HG03521 (cell line): ENCODE data around the gene CHCHD6.

Experiments
- ATAC-seq: cut with Tn5 transposase; IDR thresholded peaks from one replicate; pipeline ENCODE4 v1.9.1; 2021; ENCODE audit warnings: mild to moderate bottlenecking, moderate library complexity; ENCODE audit not compliant: unreplicated experiment

CHCHD6 gene

GRCh38 chr3:126956361-126956760 is 252.3 kb downstream of the CHCHD6 start:
- ATAC-seq = no peak

GRCh38 chr3:126956866-126957650 is 253.0 kb downstream of the CHCHD6 start:
- no peak for ATAC-seq

- no peak for ATAC-seq
These were observed 254.0 kb downstream of the CHCHD6 start for GRCh38 chr3:126957776-126958637.

DNA sequence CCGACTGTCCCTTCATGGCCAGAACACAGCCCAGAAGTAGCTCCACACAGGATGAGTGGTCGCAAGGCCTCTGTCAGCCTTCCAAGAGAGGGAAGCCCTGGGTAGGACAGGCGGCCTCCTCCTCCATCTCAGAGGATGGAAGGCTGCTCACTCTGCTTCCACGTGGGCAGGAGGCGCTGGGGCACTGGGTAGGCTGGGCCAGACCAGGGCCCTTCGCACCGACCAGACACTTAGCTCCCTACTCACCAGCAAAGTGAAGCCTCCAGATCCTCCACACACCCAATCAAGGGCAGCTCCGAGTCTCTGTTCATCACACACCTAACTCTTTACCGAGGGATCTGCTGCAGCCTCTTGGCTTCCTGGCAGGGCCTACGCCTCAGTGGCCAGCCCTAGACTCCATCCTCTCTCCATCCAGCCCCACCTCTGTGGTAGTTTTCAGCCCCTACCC is 254.6 kb downstream of the CHCHD6 start:
- no peak for ATAC-seq

DNA sequence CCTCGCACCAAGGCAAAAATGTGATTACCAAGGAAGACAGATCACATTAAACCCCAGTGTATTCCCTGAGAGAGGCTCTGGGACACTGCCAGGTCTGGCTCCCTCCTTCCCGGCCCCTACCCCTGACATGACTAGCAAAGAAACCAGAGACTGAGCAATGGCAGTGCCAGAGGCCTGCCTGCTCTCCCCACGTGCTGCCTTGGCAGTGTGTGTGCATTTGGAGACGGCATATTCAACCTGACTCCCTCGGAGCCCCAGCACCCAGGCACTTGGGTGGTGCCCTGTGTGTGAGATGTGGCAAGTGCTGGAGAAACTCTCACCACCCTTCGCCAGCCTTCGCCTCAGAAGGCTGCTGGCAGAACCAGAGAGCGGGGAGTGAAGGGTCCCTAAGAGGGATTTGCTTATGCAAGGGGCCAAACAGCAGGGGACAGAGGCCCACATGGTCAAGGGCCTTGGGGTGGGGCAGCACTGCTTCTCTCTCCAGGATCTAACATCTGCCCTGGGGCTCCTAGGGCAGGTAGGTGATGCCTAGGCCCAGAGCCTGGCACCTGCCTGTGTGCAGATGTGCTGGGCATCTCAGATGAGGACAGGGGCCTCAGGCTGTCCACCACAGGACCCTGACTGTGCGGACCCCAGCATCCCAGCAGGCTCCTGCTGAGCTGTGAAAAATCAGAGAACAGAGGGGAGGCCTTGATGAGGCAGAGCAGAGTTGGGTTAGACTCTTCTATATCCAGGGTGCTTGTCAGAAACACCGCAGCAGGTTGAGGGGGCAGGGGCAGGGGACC is 255.3 kb downstream of the CHCHD6 start:
- no peak for ATAC-seq

GRCh38 chr3:126959921-126960603 is 256.0 kb downstream of the CHCHD6 start:
- ATAC-seq = no peak

- no peak for ATAC-seq
These were observed 256.6 kb downstream of the CHCHD6 start for GRCh38 chr3:126960604-126960995.

GRCh38 chr3:126961191-126961790 is 257.3 kb downstream of the CHCHD6 start:
- ATAC-seq = no peak

DNA sequence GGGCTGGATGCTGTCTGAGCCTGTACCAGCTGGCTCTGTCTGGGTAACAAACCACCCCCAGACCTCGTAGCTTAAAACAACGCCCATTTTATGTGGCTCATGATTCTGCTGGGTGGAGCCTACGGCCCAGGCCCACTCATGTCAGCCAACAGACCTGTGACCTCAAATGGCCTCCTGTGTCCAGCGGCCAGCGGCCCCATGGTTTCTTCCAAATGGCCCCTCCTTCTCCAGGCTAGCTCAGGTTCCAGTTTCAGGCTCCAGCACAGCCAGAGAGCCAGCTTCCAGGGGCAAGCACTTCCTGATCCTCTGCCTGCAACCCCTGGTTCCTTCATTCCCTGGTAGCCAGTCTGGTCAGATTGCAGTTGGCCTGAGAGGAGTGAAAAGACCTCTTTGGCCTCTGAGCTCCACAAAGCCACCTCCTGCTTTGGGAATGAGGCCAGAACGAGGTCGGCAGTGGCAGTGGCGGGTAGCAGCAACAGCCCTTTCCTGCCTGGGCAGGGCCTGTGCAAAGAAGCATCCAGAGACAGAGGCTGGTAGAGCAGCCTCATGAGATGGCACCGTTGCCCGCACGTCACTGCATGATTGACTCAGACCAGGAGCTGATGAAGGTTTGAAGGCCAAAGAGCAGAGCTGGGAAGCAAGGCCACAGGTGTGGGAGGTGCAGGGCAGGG is 257.9 kb downstream of the CHCHD6 start:
- no peak for ATAC-seq

- no peak for ATAC-seq
These were observed 258.7 kb downstream of the CHCHD6 start for GRCh38 chr3:126962756-126963155.

GRCh38 chr3:126963261-126964190 is 259.5 kb downstream of the CHCHD6 start:
- ATAC-seq = no peak

DNA sequence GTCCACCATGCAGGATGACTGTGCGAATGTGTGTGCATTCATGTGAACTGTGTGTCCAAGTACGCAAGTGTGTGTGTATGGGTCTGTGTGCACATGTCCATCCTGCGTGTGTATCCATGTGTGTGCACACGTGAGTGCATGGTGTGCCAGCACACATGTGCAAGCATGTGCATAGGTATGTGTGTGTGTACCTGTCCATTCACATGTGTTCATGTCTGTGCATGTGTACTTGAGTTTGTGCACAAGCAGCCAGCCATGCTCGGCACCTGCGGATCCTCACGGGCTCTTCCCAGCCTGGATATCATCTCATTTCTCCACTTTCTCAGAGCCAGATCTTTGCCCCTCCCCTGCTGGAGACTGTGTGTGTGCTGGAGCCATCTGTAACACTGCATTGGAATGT is 260.2 kb downstream of the CHCHD6 start:
- no peak for ATAC-seq

DNA sequence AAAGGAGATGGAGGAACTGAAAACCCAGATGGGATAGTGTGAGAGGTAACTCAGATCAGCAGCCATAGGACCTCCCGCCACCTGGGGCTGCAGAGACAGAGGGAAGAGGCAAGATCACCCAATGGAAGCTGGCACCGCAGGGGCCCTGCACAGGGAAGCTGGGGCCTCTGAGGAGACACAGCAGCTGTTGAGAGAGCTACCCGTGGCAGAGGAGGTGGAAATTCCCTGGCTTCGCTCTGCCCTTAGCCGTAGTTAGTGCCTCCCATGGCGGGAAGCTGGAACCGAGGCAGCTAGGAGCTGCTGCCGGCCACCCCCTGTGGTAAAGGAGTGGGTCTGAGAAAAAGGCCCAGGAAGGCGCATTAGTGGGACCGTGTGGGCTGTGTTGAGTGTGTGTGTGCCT is 260.9 kb downstream of the CHCHD6 start:
- no peak for ATAC-seq

DNA sequence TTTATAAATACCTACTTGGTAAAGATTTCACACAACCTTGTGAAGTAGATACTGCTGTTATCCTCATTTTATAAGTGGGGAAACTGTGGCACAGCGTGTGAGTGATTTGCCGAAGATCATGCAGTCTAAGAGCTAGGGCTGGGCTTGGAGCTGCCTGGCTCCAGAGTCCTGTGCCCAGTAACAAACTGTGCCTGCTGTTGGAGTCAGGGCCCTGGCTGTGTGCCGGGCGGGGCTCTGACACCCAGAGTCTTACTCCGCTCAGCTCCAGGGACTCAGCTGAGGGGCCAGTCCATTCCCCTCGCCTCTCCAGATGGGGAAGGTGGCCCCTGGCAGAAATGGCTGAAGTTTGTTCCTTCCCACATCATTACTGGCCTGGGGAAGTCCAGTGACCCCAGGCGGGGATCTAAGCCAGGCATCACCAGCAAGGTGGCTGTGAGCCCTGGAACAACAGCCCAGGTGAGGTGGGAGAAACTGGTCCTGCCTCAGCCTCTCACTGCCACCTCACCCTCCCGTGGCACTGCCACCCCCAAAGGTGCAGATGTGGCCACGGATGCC is 261.6 kb downstream of the CHCHD6 start:
- ATAC-seq = no peak

- ATAC-seq = no peak
These were observed 263.3 kb downstream of the CHCHD6 start for GRCh38 chr3:126967386-126967785.

DNA sequence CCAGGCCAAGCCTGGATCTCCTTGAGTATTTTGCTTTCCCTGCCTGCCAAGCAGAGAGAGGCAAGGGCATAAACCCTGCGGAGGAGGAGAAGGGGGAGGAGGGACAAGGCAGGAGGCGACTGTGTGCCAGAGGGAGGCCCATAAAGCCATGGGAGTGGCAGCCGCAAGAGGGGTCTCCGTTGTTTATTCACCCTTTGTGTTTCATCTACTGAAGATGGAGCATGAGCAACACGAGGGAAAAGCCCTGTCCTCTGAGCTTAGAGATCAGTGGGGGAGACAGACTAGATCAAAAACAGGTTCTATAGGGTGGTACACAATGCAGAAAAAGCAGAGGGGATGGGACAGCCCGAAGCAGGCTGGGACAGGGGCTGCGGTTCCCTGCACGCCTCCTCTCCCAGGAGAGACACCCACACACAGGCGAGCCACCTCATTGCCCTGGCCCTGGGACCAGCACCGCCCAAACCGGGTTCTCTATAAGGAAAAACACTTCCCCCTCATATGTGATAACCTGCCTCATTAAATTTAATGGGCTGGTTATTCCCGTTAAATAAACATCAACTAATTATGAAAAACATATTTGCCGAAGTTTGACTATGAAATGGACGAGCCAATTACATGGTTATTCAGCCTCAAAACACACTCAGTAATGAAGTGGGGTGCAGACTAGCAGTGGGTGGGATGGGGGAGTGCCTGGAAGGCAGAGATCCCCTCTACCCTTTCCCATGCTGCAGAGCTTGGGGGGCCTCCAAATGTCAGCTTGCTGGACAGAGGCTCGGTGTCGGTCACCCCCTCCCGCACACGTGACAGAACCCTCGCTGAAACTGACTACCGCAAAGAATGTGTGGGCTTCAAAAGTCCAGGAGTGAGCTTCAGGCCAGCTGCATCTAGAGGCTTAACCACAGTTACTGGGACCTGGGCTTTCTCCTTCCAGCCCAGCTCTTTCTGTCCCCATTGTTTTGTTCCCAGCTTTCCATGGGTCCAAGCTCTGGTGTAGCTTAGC is 264.7 kb downstream of the CHCHD6 start:
- no peak for ATAC-seq

DNA sequence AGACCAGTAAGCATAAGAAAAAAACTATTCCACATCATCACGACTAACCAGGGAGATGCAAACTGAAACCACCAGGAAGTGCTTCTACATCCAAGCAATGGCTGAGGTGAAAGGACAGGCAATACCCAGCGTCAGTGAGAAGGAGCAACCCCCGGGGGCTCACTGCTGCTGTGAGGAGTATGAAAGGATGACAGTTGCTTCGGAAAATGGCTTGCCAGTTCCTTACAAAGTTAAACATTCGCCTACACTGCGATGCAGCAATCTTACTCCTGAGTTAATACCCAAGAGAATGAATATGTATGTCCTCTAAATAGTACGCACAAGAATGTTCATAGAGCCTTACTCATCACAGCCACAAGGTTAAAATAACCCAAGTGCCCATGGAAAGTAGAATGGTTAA is 265.5 kb downstream of the CHCHD6 start:
- ATAC-seq = no peak
